Measurements from ENCODE around the gene SBK1. TPM values are rescaled to one million over a fixed set of nuclear protein-coding genes. Genes with fewer than 3 reads are reported as not detected.

SBK1 gene
- total RNA-seq, 4 donors from 2014 or later = 0.35 to 2.5 (median 1.3) TPM

DNA sequence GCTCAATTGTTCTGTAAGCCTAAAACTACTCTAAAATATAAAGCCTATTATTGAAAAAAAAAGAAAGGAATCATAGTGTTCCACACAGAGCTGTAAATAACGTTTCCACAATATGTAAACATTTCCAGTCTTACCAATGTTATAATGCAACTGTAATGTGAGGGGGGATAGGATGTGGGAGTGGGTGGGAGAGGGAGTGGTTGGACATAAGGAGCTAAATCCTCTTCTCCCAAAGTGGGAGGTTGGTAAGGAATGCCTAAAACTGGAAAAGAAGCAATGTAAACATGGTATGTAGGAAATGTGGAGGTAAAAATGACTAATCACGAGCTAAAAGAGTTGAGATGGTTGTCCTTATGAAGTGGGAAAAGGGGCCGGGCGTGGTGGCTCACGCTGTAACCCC lies 17.6 kb upstream of the SBK1 start:
- Histone ChIP-seq H3K27ac (no peak overlapping the region), H3K9me3 (peaks cover 0 to 5% (median 0%) of the 10 kb centered on the region in 4 donors), H3K27me3 (no peaks in the 10 kb centered on the region), H3K4me1 (peaks cover 0 to 6% (median 2%) of the 10 kb centered on the region in 4 donors), H3K36me3 (no peaks in the 10 kb centered on the region), H3K4me3 (no peak overlapping the region)
- TF ChIP-seq, protein P1, sequence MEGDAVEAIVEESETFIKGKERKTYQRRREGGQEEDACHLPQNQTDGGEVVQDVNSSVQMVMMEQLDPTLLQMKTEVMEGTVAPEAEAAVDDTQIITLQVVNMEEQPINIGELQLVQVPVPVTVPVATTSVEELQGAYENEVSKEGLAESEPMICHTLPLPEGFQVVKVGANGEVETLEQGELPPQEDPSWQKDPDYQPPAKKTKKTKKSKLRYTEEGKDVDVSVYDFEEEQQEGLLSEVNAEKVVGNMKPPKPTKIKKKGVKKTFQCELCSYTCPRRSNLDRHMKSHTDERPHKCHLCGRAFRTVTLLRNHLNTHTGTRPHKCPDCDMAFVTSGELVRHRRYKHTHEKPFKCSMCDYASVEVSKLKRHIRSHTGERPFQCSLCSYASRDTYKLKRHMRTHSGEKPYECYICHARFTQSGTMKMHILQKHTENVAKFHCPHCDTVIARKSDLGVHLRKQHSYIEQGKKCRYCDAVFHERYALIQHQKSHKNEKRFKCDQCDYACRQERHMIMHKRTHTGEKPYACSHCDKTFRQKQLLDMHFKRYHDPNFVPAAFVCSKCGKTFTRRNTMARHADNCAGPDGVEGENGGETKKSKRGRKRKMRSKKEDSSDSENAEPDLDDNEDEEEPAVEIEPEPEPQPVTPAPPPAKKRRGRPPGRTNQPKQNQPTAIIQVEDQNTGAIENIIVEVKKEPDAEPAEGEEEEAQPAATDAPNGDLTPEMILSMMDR (IDR thresholded peaks at IDR 0.05) = no peak
- TF ChIP-seq POLR2A (IDR thresholded peaks at IDR 0.05) = no peak
- DNase-seq = no peak

DNA sequence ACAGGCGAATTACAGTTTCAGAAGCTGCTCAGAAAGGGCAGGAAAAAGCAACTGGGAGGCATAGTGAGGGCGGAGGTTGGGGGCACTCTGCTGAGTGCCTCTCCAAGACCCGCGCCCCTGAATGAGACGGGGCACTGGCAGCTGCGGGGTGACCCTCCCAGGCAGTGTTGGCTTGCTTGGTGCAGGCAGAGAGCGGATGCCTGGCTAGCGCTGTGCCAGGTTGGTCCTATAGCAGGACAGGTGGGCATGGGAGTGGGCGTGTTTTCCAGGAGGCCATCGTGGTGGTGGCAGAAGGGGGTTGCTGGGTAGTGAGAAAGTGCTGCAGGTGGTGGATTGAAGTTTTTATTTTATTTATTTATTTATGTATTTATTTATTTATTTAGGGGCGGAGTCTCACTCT lies 16.0 kb upstream of the SBK1 start:
- Histone ChIP-seq H3K27me3 (no peaks in the 10 kb centered on the region), H3K36me3 (no peaks in the 10 kb centered on the region), H3K4me3 (no peak overlapping the region), H3K4me1 (peaks cover 0 to 6% (median 2%) of the 10 kb centered on the region in 4 donors), H3K27ac (no peak overlapping the region), H3K9me3 (peaks cover 0 to 1% (median 0%) of the 10 kb centered on the region in 4 donors)
- TF ChIP-seq POLR2A (IDR thresholded peaks at IDR 0.05) = no peak
- TF ChIP-seq, protein P1 (IDR thresholded peaks at IDR 0.05) = no peak
- DNase-seq = no peak

DNA sequence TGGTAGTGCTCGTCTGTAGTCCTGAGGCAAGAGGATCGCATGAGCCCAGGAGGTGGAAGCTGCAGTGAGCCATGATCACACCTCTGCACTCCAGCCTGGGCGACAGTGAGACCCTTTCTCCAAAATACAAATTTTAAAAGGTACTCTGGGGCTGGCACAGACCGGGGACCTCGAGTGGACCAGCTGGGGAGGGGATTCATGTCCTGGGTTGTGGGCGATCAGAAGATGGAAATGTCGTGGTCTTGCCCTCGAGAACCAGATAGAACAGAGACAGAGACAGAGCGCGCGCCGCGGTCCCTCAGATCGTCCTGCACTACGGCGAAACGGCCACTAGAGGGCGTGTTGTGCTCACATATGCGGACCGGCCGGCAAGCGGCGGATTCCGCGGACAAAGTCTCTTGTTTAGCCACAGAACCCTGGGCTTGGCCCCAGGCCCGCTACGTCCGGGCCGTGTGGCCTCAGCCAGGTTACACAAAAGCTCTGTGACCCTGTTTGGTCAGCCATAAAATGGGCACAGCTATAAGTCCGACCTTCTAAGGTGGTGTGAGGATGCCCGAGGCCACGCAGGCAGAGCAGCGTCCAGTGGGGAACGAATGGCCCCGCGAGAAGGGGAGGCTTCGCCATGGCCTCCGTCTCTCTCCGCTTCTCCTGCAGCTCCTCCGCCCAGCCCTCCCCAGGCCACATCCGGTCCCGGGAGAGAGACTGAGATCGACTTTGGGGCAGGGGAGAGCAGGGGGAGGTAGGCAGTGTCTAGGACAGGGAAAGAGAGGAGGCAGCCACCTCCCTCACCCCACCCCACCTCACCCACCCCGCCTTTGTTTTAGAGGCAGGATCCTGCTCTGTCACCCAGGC lies 14.6 kb upstream of the SBK1 start:
- peak overlapping the region; percentile 11 to 39 (median 33) for H3K4me3 ChIP-seq
- H3K27ac ChIP-seq = no peak overlapping the region
- no peaks in the 10 kb centered on the region for H3K27me3 ChIP-seq
- no peaks in the 10 kb centered on the region for H3K9me3 ChIP-seq
- DNase-seq = peak; percentile 88 to 95 (median 89)
- no peaks in the 10 kb centered on the region for H3K36me3 ChIP-seq
- TF ChIP-seq POLR2A (IDR thresholded peaks at IDR 0.05) = no peak
- TF ChIP-seq, protein P1 (IDR thresholded peaks at IDR 0.05) = peak; percentile 93 to 97 (median 96)
- H3K4me1 ChIP-seq = peaks cover 0 to 6% (median 2%) of the 10 kb centered on the region in 4 donors

DNA sequence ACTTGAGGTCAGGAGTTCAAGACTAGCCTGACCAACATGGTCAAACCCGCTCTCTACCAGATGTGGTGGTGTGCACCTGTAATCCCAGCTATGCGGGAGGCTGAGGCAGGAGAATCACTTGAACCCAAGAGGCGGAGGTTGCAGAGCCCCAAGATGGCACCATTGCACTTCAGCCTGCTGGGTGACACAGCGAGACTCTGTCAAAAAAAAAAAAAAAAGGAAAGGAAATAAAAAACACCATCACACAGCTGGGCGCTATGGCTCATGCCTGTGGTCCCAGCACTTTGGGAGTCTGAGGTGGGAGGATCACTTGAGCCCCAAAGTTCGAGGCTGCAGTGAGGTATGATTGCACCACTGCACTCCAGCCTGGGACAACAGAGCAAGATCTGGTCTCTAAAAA lies 13.3 kb upstream of the SBK1 start:
- no peak overlapping the region for H3K27ac ChIP-seq
- H3K27me3 ChIP-seq = no peaks in the 10 kb centered on the region
- no peak overlapping the region for H3K4me3 ChIP-seq
- no peak for TF ChIP-seq POLR2A (IDR thresholded peaks at IDR 0.05)
- TF ChIP-seq, protein P1 (IDR thresholded peaks at IDR 0.05) = no peak
- peaks cover 0 to 6% (median 2%) of the 10 kb centered on the region in 4 donors for H3K4me1 ChIP-seq
- no peaks in the 10 kb centered on the region for H3K36me3 ChIP-seq
- no peak for DNase-seq
- no peaks in the 10 kb centered on the region for H3K9me3 ChIP-seq

DNA sequence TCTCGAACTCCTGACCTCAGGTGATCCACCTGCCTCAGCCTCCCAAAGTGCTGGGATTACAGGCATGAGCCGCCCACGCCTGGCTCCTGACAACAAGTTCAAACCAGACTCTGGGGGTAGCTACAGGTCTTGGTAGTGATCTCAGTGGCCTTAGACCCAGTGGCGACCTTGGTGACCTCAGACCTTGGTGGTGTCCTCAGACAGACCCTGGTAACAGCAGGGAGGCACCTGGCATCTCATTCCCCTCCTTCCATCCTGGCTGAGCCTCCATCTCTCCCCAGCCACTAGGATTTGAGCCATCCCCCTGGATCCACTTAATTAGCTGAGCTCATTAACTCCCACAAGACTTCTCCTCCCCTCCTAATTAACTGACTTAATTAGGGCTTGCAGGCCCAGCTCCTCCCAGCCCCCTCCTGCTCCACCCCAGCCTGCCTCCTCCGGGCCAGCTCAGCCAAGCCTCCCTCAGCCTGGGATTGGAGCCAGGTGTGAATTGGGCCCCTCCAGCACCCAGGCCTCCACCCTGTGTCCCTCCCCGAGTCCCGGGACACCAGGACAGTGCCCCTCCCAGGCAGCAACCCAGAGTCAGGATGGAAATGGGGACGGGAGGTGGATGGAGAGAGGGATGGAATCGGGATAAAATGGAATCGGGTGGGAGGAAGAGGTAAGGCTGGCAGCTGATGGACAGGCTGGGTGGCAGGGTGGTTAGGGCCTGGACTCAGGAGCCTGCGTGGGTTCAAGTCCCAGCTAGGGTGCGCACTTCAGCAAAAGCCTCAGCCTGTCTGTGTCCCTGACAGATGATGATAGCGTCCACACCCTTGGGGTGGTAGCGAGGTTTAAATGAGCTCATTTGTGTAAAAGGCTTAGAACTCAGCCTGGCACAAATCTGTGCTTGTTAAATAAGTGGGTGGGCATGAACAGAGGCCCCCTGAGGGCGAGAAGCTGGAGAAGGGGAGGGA lies 11.2 kb upstream of the SBK1 start:
- Histone ChIP-seq H3K9me3 (no peaks in the 10 kb centered on the region), H3K4me1 (peaks cover 0 to 6% (median 2%) of the 10 kb centered on the region in 4 donors), H3K27me3 (no peaks in the 10 kb centered on the region), H3K27ac (no peak overlapping the region), H3K4me3 (no peak overlapping the region), H3K36me3 (no peaks in the 10 kb centered on the region)
- TF ChIP-seq, protein P1 (IDR thresholded peaks at IDR 0.05) = no peak
- no peak for TF ChIP-seq POLR2A (IDR thresholded peaks at IDR 0.05)
- DNase-seq = no peak
